GM19238 (cell line): ENCODE data around the gene IFNL4.

Experiments
- DNase-seq: peaks from one replicate; pipeline ENCODE4 v3.0.0; 2011; ENCODE audit warnings: low spot score; ENCODE audit not compliant: insufficient read length

IFNL4 gene

GRCh38 chr19:39196320-39196719 lies 52.3 kb downstream of the IFNL4 start:
- no peak for DNase-seq
